PC-9 (cell line): ENCODE measurements around the gene APPL2. TPM values are rescaled to one million over a fixed set of nuclear protein-coding genes. Genes with fewer than 3 reads are reported as not detected.

Source experiments
- BruUV-seq: library from RNA; stranded (reverse); fragments of 400-500 nt; replicated peaks from 2 replicates; lab custom pipeline; 2021; lab: Mats Ljungman, UMichigan
- CTCF ChIA-PET: fragments of 300-600 bp; sonication (Branson Sonifier 250); formaldehyde crosslinking; loops from one replicate; lab custom pipeline; 2022; ENCODE audit warnings: antibody characterized with exemption; lab: Charles Lee
- POLR2A ChIA-PET: fragments of 300-600 bp; sonication (Branson Sonifier 250); formaldehyde crosslinking; loops from one replicate; lab custom pipeline; 2022; ENCODE audit warnings: antibody characterized with exemption; ENCODE audit not compliant: unreplicated experiment; lab: Charles Lee
- DNase-seq, 2 experiments: peaks; one replicate each; pipeline versions ENCODE4 v3.0.0 to v3.0.0-alpha.2; 2015 to 2022; ENCODE audit warnings: mixed read lengths in 1 of 2
- H2AFZ ChIP-seq: fragments of 200-600 bp; sonication (generic); 2 replicates; pipeline ENCODE4 v1.8.1; 2017; ENCODE audit warnings: antibody characterized with exemption
- H3F3A ChIP-seq: fragments of 200-600 bp; sonication (generic); 2 replicates; pipeline ENCODE4 v1.8.1; 2017; ENCODE audit warnings: antibody characterized with exemption, mild to moderate bottlenecking, low read depth; ENCODE audit not compliant: insufficient read depth
- H3K27ac ChIP-seq: fragments of 200-600 bp; sonication (generic); 2 replicates; pipeline ENCODE4 v1.6.1; 2016; ENCODE audit warnings: mixed run types
- H3K27me3 ChIP-seq: fragments of 200-600 bp; sonication (generic); 2 replicates; pipeline ENCODE4 v1.6.1; 2016; ENCODE audit warnings: low read depth, mixed run types; ENCODE audit not compliant: insufficient read depth
- H3K36me3 ChIP-seq: fragments of 200-600 bp; sonication (generic); 2 replicates; pipeline ENCODE4 v1.6.1; 2016; ENCODE audit warnings: low read depth, mixed run types
- H3K4me1 ChIP-seq: fragments of 200-600 bp; sonication (generic); replicated peaks from 2 replicates; pipeline ENCODE4 v1.6.1; 2016; ENCODE audit warnings: mixed run types; ENCODE audit not compliant: insufficient read depth
- H3K4me2 ChIP-seq: fragments of 200-600 bp; sonication (generic); 2 replicates; pipeline ENCODE4 v1.6.1; 2017; ENCODE audit warnings: mixed run types
- H3K4me3 ChIP-seq: fragments of 200-600 bp; sonication (generic); 2 replicates; pipeline ENCODE4 v1.6.1; 2016; ENCODE audit warnings: mixed run types
- H3K79me2 ChIP-seq: fragments of 200-600 bp; sonication (generic); 2 replicates; pipeline ENCODE4 v1.6.1; 2017; ENCODE audit warnings: low read depth, mixed run types
- H3K9me2 ChIP-seq: fragments of 200-600 bp; sonication (generic); 2 replicates; pipeline ENCODE4 v1.8.1; 2017; ENCODE audit warnings: mild to moderate bottlenecking; ENCODE audit not compliant: insufficient read depth
- H3K9me3 ChIP-seq: fragments of 200-600 bp; sonication (generic); 2 replicates; pipeline ENCODE4 v1.8.1; 2016; ENCODE audit warnings: low read depth; ENCODE audit not compliant: insufficient read depth
- H4K20me1 ChIP-seq: fragments of 200-600 bp; sonication (generic); 2 replicates; pipeline ENCODE4 v1.8.1; 2017; ENCODE audit not compliant: insufficient read depth
- CTCF ChIP-seq: fragments of 200-600 bp; sonication (generic); conservative IDR thresholded peaks from 2 replicates; pipeline ENCODE4 v1.6.1; 2017; ENCODE audit warnings: mixed run types, antibody characterized with exemption, mild to moderate bottlenecking, moderate library complexity
- EZH2 ChIP-seq: fragments of 200-600 bp; sonication (generic); IDR thresholded peaks from 2 replicates; pipeline ENCODE4 v1.8.0; 2017; ENCODE audit warnings: antibody characterized with exemption, low read depth
- intact Hi-C: fragments of 100-400 bp; cut with micrococcal nuclease; formaldehyde crosslinking; loops from one replicate; pipeline ENCODE4 v1.10.0; 2022; ENCODE audit not compliant: unreplicated experiment
- total RNA-seq: library from RNA; stranded (reverse); gene quantifications from 2 replicates; pipeline ENCODE4 v1.2.3, GENCODE V29; 2021

Gene APPL2
- total RNA-seq, 1 experiment from 2014 or later: 24.3 TPM

DNA sequence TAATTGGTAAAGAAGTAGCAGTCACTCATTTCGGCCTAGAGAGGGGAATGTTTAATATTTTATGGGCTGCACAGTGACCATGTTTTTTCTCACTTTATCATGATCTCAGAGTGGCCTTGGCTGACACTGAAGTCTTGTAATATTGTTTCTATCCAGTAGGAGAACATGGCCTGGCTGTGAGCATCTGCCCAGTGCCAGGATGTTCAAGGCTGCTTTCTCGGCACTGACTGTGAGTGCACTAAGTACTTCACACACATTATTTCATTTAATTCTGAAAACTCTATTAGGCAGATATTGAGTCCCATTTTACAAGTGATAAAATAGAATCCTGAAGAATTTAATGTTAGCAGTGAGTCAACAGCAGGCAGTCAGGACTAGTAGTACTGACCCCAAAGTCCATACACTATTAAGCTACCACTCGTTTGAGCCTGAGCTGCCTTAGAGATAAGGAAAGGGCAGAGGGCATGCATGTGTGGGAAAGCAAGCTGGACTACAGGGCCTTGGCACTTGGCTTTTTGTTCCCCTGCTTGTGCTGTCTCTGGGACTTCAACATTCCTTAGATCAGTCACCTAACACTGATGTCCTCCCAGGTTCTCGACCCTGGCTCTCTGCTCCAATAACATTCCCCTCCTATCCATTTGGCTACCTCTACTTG, 42.2 kb upstream of the APPL2 start:
- Histone ChIP-seq H3K27me3 (peaks cover 4% of the 10 kb centered on the region), H3F3A (no peaks in the 10 kb centered on the region), H3K9me2 (no peaks in the 10 kb centered on the region), H3K4me2 (no peak overlapping the region), H3K79me2 (no peaks in the 10 kb centered on the region), H3K36me3 (no peaks in the 10 kb centered on the region), H4K20me1 (no peaks in the 10 kb centered on the region), H3K4me1 (no peaks in the 10 kb centered on the region), H2AFZ (no peak overlapping the region), H3K27ac (no peak overlapping the region), H3K9me3 (no peaks in the 10 kb centered on the region), H3K4me3 (no peak overlapping the region)
- intact Hi-C loops: no loop called here
- POLR2A ChIA-PET: no interaction called here
- no peak for DNase-seq
- no TSS peak for BruUV-seq
- no peak; the same call in 1 of the 2 replicates for TF ChIP-seq CTCF
- no peak for TF ChIP-seq EZH2
- CTCF ChIA-PET: no interaction called here

- Histone ChIP-seq H3K4me1 (no peaks in the 10 kb centered on the region), H3K27ac (no peak overlapping the region), H3K36me3 (no peaks in the 10 kb centered on the region), H3K4me3 (no peak overlapping the region), H3F3A (no peaks in the 10 kb centered on the region), H3K9me3 (no peaks in the 10 kb centered on the region), H3K4me2 (no peak overlapping the region), H3K79me2 (no peaks in the 10 kb centered on the region), H3K27me3 (no peaks in the 10 kb centered on the region), H4K20me1 (no peaks in the 10 kb centered on the region), H2AFZ (no peak overlapping the region), H3K9me2 (no peaks in the 10 kb centered on the region)
- intact Hi-C loops: no loop called here
- ChIA-PET POLR2A (no interaction called here), CTCF (no interaction called here)
- TF ChIP-seq CTCF (no peak), EZH2 (no peak)
- no peak for DNase-seq
- no TSS peak for BruUV-seq
Measured at GRCh38 chr12:105275997-105276733, 40.2 kb upstream of the APPL2 start.

DNA sequence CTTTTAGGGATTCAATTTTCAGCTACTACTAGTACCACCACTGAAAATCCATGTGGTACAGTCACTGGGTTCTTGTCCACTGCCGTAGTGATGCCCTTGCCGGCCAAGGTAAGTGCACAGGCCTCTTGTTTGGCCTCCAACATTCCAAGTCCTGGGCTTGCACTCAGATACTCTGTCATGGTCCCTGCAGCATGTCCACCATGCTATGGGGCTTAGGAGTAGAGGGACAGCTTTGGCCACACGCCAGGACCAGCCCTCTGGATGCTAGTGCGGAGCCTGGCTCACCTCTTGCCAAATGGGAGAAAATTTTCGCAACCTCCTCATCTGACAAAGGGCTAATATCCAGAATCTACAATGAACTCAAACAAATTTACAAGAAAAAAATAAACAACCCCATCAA, 38.6 kb upstream of the APPL2 start:
- Histone ChIP-seq H3K9me3 (no peaks in the 10 kb centered on the region), H3K27me3 (0 out of 2 replicates have a peak, but pooled peaks cover 2% of the 10 kb centered on the region), H4K20me1 (no peaks in the 10 kb centered on the region), H3K9me2 (no peaks in the 10 kb centered on the region), H3K27ac (no peak overlapping the region), H3K4me1 (no peaks in the 10 kb centered on the region), H3K4me3 (no peak overlapping the region), H3K36me3 (no peaks in the 10 kb centered on the region), H3K79me2 (no peaks in the 10 kb centered on the region), H3K4me2 (no peak overlapping the region), H2AFZ (no peak overlapping the region), H3F3A (no peaks in the 10 kb centered on the region)
- DNase-seq: no peak
- CTCF ChIA-PET: no interaction called here
- no peak for TF ChIP-seq CTCF
- no peak for TF ChIP-seq EZH2
- POLR2A ChIA-PET: no interaction called here
- no TSS peak for BruUV-seq
- intact Hi-C loops: no loop called here
